Kidney (tissue), 22 donors: ENCODE results near the gene FHOD1. TPM values are rescaled to one million over a fixed set of nuclear protein-coding genes. Genes with fewer than 3 reads are reported as not detected.

Source experiments
- DNase-seq, 5 donors: peaks; one replicate each; pipeline ENCODE4 v3.0.0-alpha.2; 2013 to 2020
- FAIRE-seq: peaks from 2 replicates; lab custom pipeline; 2012; peaks lifted over from hg19 to GRCh38; lab: Jason Lieb, UNC
- H3K27ac ChIP-seq, 2 donors: one replicate each; pipeline ENCODE4 v1.7.0; 2013; ENCODE audit warnings: low read depth in 2 of 2, low read length in 2 of 2, inconsistent platforms in 1 of 2
- H3K27me3 ChIP-seq: one replicate; pipeline ENCODE4 v1.7.1; 2013; ENCODE audit warnings: low read length, inconsistent platforms; ENCODE audit not compliant: control insufficient read depth, insufficient read depth
- H3K36me3 ChIP-seq, 3 donors: one replicate each; pipeline versions ENCODE4 v1.7.0 to v1.7.1; 2013; ENCODE audit warnings: low read length in 3 of 3, control low read depth in 1 of 3, inconsistent platforms in 1 of 3; ENCODE audit not compliant: insufficient read depth in 3 of 3, control insufficient read depth in 2 of 3
- H3K4me1 ChIP-seq, 3 donors: one replicate each; pipeline versions ENCODE4 v1.7.0 to v1.7.1; 2013; ENCODE audit warnings: low read length in 3 of 3, inconsistent platforms in 1 of 3, low read depth in 1 of 3; ENCODE audit not compliant: control insufficient read depth in 2 of 3, insufficient read depth in 2 of 3
- H3K4me3 ChIP-seq, 3 donors: one replicate each; pipeline versions ENCODE4 v1.7.0 to v1.8.1; 2013; ENCODE audit warnings: low read length in 3 of 3, control low read depth in 1 of 3, inconsistent platforms in 1 of 3
- H3K9ac ChIP-seq, 3 donors: one replicate each; pipeline versions ENCODE4 v1.7.0 to v1.7.1; 2013; ENCODE audit warnings: low read length in 3 of 3, control low read depth in 1 of 3, inconsistent platforms in 1 of 3
- H3K9me3 ChIP-seq, 3 donors: one replicate each; pipeline versions ENCODE4 v1.7.0 to v1.7.1; 2013; ENCODE audit warnings: low read length in 3 of 3, control low read depth in 1 of 3, inconsistent platforms in 1 of 3; ENCODE audit not compliant: control insufficient read depth in 2 of 3, insufficient read depth in 1 of 3
- CTCF ChIP-seq: IDR thresholded peaks from 3 replicates; pipeline ENCODE4 v1.5.1; 2012; ENCODE audit warnings: mild to moderate bottlenecking, moderate library complexity, borderline replicate concordance; ENCODE audit not compliant: insufficient read depth; ENCODE audit errors: extremely low read depth
- intact Hi-C: fragments of 100-400 bp; cut with DNase I; formaldehyde crosslinking; loops from one replicate; pipeline ENCODE4 v1.11.1; 2022
- long read RNA-seq, 10 donors: library from polyadenylated mRNA in 1 of 10; unstranded in 1 of 10; transcript quantifications; one replicate each; pipeline ENCODE4 v2.0.0 and lab custom pipeline, GENCODE V29; 2021 to 2026
- polyA plus RNA-seq: library from polyadenylated mRNA; stranded (reverse); fragments of 350-450 nt; fragmentation: Illumina TruSeq; extraction: RNeasy Lipid Tissue Mini Kit (QIAGEN cat#74804); gene quantifications from one replicate; pipeline ENCODE4 v1.2.3, GENCODE V29; 2014; ENCODE audit warnings: low read depth, low replicate concordance; ENCODE audit not compliant: insufficient read depth
- total RNA-seq: library from RNA; stranded (reverse); fragmentation: NEBNext Ultra II Directional; extraction: Animal tissue kit (Norgen Biotek cat#: 25700); gene quantifications from one replicate; pipeline ENCODE4 v1.2.1, GENCODE V29; 2021
- donor health status: control.
- donor health status: control.
- donor health status: control.
- donor health status: control.
- donor health status: control.
- donor health status: DM: yes; HTN: yes; CAD: no.
- donor health status: Normal renal cell carcinoma (clear cell type).

Gene FHOD1
- total RNA-seq, result 30.4 TPM
- 21.0 TPM for polyA plus RNA-seq
- long read RNA-seq, donor 1, partial matches to known transcripts, result 0 of 2 reads
- long read RNA-seq, donor 1, other reads (novel, unspliced or antisense), result 0 of 2 reads
- long read RNA-seq, donor 2, partial matches to known transcripts, result 6 of 7 reads
- long read RNA-seq, donor 2, other reads (novel, unspliced or antisense), result 0 of 7 reads
- long read RNA-seq, donor 3, partial matches to known transcripts, result 0 of 1 reads
- long read RNA-seq, donor 3, other reads (novel, unspliced or antisense), result 0 of 1 reads
- long read RNA-seq, donor 4, partial matches to known transcripts, result 0 of 4 reads
- long read RNA-seq, donor 4, other reads (novel, unspliced or antisense), result 0 of 4 reads
- long read RNA-seq, donor 5, result 0 reads
- long read RNA-seq, donor 6, result 0 reads
- long read RNA-seq, donor 7, partial matches to known transcripts, result 16 of 18 reads
- long read RNA-seq, donor 7, other reads (novel, unspliced or antisense), result 2 of 18 reads
- long read RNA-seq, donor 8, result 0 reads
- long read RNA-seq, donor 9, result 0 reads
- long read RNA-seq, donor 10, result 0 reads

- Histone ChIP-seq H3K27ac (peak within 1 kb of the TSS; percentile 71 to 89), H3K9me3 (no peaks in the 10 kb centered on the region), H3K27me3 (peaks cover 13% of the 10 kb centered on the region), H3K36me3 (no peaks in the 10 kb centered on the region), H3K4me3 (peak within 1 kb of the TSS; percentile 58 to 82 (median 64)), H3K9ac (peak within 1 kb of the TSS; percentile 21 to 82 (median 50)), H3K4me1 (peaks cover 0 to 21% (median 9%) of the 10 kb centered on the region in 3 donors)
- intact Hi-C loops, result no loop called here
- DNase-seq (peak; percentile 96 to 99 (median 97)), FAIRE-seq (peak; percentile 84)
- TF ChIP-seq CTCF, result no peak
Observed at GRCh38 chr16:67247192-67248072, at the start of gene FHOD1. TSS of gene FHOD1 (minus strand) at chr16:67247481. CDS start at chr16:67247410, 71 bp downstream.

DNA sequence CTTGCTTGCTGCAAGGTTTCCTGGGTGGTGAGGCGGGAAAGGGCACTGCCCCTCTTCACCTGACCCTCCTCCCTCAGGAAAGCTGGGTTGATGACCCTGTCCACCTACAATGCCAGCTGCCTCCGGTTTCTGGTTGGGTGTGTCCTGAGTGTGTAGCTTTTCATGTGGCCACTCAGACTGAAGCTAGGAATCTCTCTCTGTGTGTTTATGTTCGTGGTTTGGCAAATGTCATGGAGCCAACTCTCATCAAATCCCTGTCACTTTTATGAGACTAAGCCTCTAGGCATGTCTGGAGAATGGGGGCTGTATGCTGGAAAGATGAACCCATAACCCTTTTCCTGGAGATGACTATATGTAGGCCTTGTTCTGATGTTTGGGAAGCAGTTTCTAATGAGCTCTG, 49.1 kb upstream of the FHOD1 start:
- intact Hi-C loops, result no loop called here
- Histone ChIP-seq H3K4me3 (no peak overlapping the region), H3K36me3 (no peaks in the 10 kb centered on the region), H3K4me1 (no peaks in the 10 kb centered on the region), H3K9me3 (no peaks in the 10 kb centered on the region), H3K9ac (no peak overlapping the region), H3K27me3 (no peaks in the 10 kb centered on the region), H3K27ac (no peak overlapping the region)
- DNase-seq (no peak), FAIRE-seq (no peak)
- TF ChIP-seq CTCF, result no peak

GRCh38 chr16:67294938-67295361, 47.7 kb upstream of the FHOD1 start:
- TF ChIP-seq CTCF, result no peak
- DNase-seq, result no peak
- Histone ChIP-seq H3K36me3 (no peaks in the 10 kb centered on the region), H3K27me3 (no peaks in the 10 kb centered on the region), H3K4me1 (no peaks in the 10 kb centered on the region), H3K9ac (no peak overlapping the region), H3K27ac (no peak overlapping the region), H3K9me3 (no peaks in the 10 kb centered on the region), H3K4me3 (no peak overlapping the region)
- FAIRE-seq, result no peak
- intact Hi-C loops, result no loop called here
